Neuronal stem cell (in vitro differentiated cells): ENCODE results near the gene YWHAG.

Experiments used
- DNase-seq: peaks from one replicate; pipeline ENCODE4 v3.0.0-alpha.2; 2013; ENCODE audit warnings: low spot score
- H2AFZ ChIP-seq: one replicate; pipeline ENCODE4 v1.6.1; 2013; ENCODE audit warnings: mild to moderate bottlenecking, low read length, inconsistent platforms
- H2AK5ac ChIP-seq: 2 replicates; pipeline ENCODE4 v1.6.1; 2013; ENCODE audit warnings: low read depth, mild to moderate bottlenecking, inconsistent platforms, low read length, moderate library complexity, mixed read lengths
- H2BK120ac ChIP-seq: 2 replicates; pipeline ENCODE4 v1.6.1; 2013; ENCODE audit warnings: low read depth, mild to moderate bottlenecking, inconsistent platforms, low read length, moderate library complexity, mixed read lengths
- H2BK12ac ChIP-seq: one replicate; pipeline ENCODE4 v1.6.1; 2013; ENCODE audit warnings: low read length, inconsistent platforms
- H2BK15ac ChIP-seq: 2 replicates; pipeline ENCODE4 v1.6.1; 2013; ENCODE audit warnings: mild to moderate bottlenecking, low read length, inconsistent platforms, mixed read lengths
- H2BK5ac ChIP-seq: one replicate; pipeline ENCODE4 v1.6.1; 2013; ENCODE audit warnings: inconsistent platforms, mild to moderate bottlenecking, low read length, moderate library complexity
- H3K14ac ChIP-seq: one replicate; pipeline ENCODE4 v1.6.1; 2013; ENCODE audit warnings: low read length, inconsistent platforms
- H3K18ac ChIP-seq: 2 replicates; pipeline ENCODE4 v1.6.1; 2013; ENCODE audit warnings: low read length, inconsistent platforms
- H3K23ac ChIP-seq: 2 replicates; pipeline ENCODE4 v1.6.1; 2013; ENCODE audit warnings: low read depth, mild to moderate bottlenecking, mixed read lengths, low read length, inconsistent platforms; ENCODE audit not compliant: poor library complexity
- H3K27ac ChIP-seq: replicated peaks from 3 replicates; pipeline ENCODE4 v1.5.1; 2013; ENCODE audit warnings: low read length, inconsistent platforms
- H3K27me3 ChIP-seq, 3 experiments: 2 replicates each; pipeline ENCODE4 v1.6.1; 2013; ENCODE audit warnings: low read length in 3 of 3, mild to moderate bottlenecking in 2 of 3, inconsistent platforms in 1 of 3, low read depth in 1 of 3, mixed read lengths in 1 of 3, moderate library complexity in 1 of 3; ENCODE audit not compliant: control insufficient read depth in 3 of 3, insufficient read depth in 3 of 3
- H3K36me3 ChIP-seq, 2 donors: replicated peaks in 1 of 2; 2 replicates each; pipeline ENCODE4 v1.6.1; 2013; ENCODE audit warnings: low read length in 2 of 2; ENCODE audit not compliant: control insufficient read depth in 2 of 2, insufficient read depth in 2 of 2
- H3K4ac ChIP-seq: 2 replicates; pipeline ENCODE4 v1.6.1; 2013; ENCODE audit warnings: inconsistent platforms, mild to moderate bottlenecking, low read length, moderate library complexity
- H3K4me1 ChIP-seq, 2 donors: 1 replicate in 1 of 2; 2 replicates in 1 of 2; pipeline ENCODE4 v1.6.1; 2013; ENCODE audit warnings: low read length in 2 of 2, low read depth in 1 of 2; ENCODE audit not compliant: control insufficient read depth in 2 of 2, insufficient read depth in 1 of 2
- H3K4me2 ChIP-seq: one replicate; pipeline ENCODE4 v1.6.1; 2013; ENCODE audit warnings: mild to moderate bottlenecking, low read length, inconsistent platforms; ENCODE audit not compliant: insufficient read depth, poor library complexity, severe bottlenecking
- H3K4me3 ChIP-seq, 2 donors: 2 replicates each; pipeline ENCODE4 v1.5.1; 2013; ENCODE audit warnings: low read length in 2 of 2, mild to moderate bottlenecking in 2 of 2, inconsistent platforms in 1 of 2, moderate library complexity in 1 of 2
- H3K79me1 ChIP-seq: one replicate; pipeline ENCODE4 v1.6.1; 2013; ENCODE audit warnings: low read depth, mild to moderate bottlenecking, inconsistent platforms, low read length, moderate library complexity
- H3K9ac ChIP-seq: one replicate; pipeline ENCODE4 v1.6.1; 2013; ENCODE audit warnings: mild to moderate bottlenecking, low read depth, low read length, inconsistent platforms; ENCODE audit not compliant: poor library complexity
- H3K9me3 ChIP-seq, 2 donors: replicated peaks in 1 of 2; 2 replicates each; pipeline versions ENCODE3 to v1.6.1; 2013; ENCODE audit warnings: low read length in 2 of 2, mild to moderate bottlenecking in 2 of 2, inconsistent platforms in 1 of 2, low read depth in 1 of 2, mixed read lengths in 1 of 2, moderate library complexity in 1 of 2; ENCODE audit not compliant: control insufficient read depth in 2 of 2, insufficient read depth in 1 of 2
- H4K8ac ChIP-seq: one replicate; pipeline ENCODE4 v1.6.1; 2013; ENCODE audit warnings: low read depth, mild to moderate bottlenecking, inconsistent platforms, low read length, moderate library complexity
- H4K91ac ChIP-seq: one replicate; pipeline ENCODE4 v1.6.1; 2013; ENCODE audit warnings: low read length, low read depth, mild to moderate bottlenecking, inconsistent platforms; ENCODE audit not compliant: poor library complexity
- WGBS, 2 donors: extraction: QIAGEN DNeasy Blood & Tissue Kit; methylation state at CpG; one replicate each; pipeline ENCODE4 v1.1.7; 2013; ENCODE audit warnings: missing lambda C conversion rate in 2 of 2, mixed read lengths in 1 of 2; ENCODE audit not compliant: insufficient read length in 2 of 2, insufficient replicate concordance in 1 of 2; ENCODE audit errors: extremely low coverage in 2 of 2; 5-methylcytosine and 5-hydroxymethylcytosine counted together

YWHAG gene

GRCh38 chr7:76303202-76304147 is 55.3 kb downstream of the YWHAG start:
- H2BK120ac ChIP-seq: peak overlapping the region; percentile 61
- H3K23ac ChIP-seq: peak overlapping the region; percentile 98
- peak overlapping the region; percentile 56 for H4K8ac ChIP-seq
- peak overlapping the region; percentile 94 for H2BK15ac ChIP-seq
- peak overlapping the region; percentile 98 for H2AFZ ChIP-seq
- H2BK12ac ChIP-seq: no peak overlapping the region
- peak overlapping the region; percentile 93 for H3K18ac ChIP-seq
- H3K27me3 ChIP-seq: peaks cover 3 to 15% (median 7%) of the 10 kb centered on the region in 3 experiments
- peak; percentile 88 for DNase-seq
- H3K4me2 ChIP-seq: peak overlapping the region; percentile 96
- peaks cover 14 to 15% of the 10 kb centered on the region in 2 donors for H3K4me1 ChIP-seq
- no CpG with 5 or more reads among the region's 56 CpGs for WGBS, 2 donors
- no peak overlapping the region for H4K91ac ChIP-seq
- no peaks in the 10 kb centered on the region for H3K36me3 ChIP-seq
- H3K4ac ChIP-seq: no peak overlapping the region
- peak overlapping the region in 1 of 2 donors; percentile 53 for H3K4me3 ChIP-seq
- H3K9me3 ChIP-seq: no peaks in the 10 kb centered on the region
- H3K79me1 ChIP-seq: no peaks in the 10 kb centered on the region
- peak overlapping the region; percentile 68 for H2AK5ac ChIP-seq
- H3K9ac ChIP-seq: peak overlapping the region; percentile 67
- H3K27ac ChIP-seq: no peak overlapping the region
- peak overlapping the region; percentile 71 for H3K14ac ChIP-seq
- peak overlapping the region; percentile 75 for H2BK5ac ChIP-seq

GRCh38 chr7:76302347-76303201 is 56.2 kb downstream of the YWHAG start, which contains the start of gene HSPB1:
Gene HSPB1 (plus strand): TSS chr7:76302673. CDS start chr7:76302713, 40 bp downstream.
- Histone ChIP-seq H3K18ac (peak within 1 kb of the TSS; percentile 87), H3K4ac (no peak within 1 kb of the TSS), H3K36me3 (no peaks in the 10 kb centered on the region), H4K91ac (no peak within 1 kb of the TSS), H2BK5ac (peak within 1 kb of the TSS; percentile 75), H3K27ac (no peak within 1 kb of the TSS), H2BK120ac (no peak within 1 kb of the TSS), H2AFZ (peak within 1 kb of the TSS; percentile 98), H4K8ac (no peak within 1 kb of the TSS), H3K9ac (peak within 1 kb of the TSS; percentile 70), H2BK15ac (peak within 1 kb of the TSS; percentile 94), H3K4me2 (peak within 1 kb of the TSS; percentile 96), H3K14ac (peak within 1 kb of the TSS; percentile 71), H3K27me3 (peaks cover 3 to 15% (median 7%) of the 10 kb centered on the region in 3 experiments), H2BK12ac (peak within 1 kb of the TSS; percentile 22), H2AK5ac (peak within 1 kb of the TSS; percentile 61), H3K79me1 (no peaks in the 10 kb centered on the region), H3K4me3 (peak within 1 kb of the TSS; percentile 53 to 71), H3K9me3 (no peaks in the 10 kb centered on the region), H3K23ac (peak within 1 kb of the TSS; percentile 98), H3K4me1 (peaks cover 14 to 15% of the 10 kb centered on the region in 2 donors)
- no CpG with 5 or more reads among the region's 75 CpGs for WGBS, 2 donors
- DNase-seq: peak; percentile 53

GRCh38 chr7:76301000-76301399 is 57.8 kb downstream of the YWHAG start:
- Histone ChIP-seq H3K23ac (no peak overlapping the region), H3K9ac (no peak overlapping the region), H2AK5ac (no peak overlapping the region), H3K14ac (no peak overlapping the region), H3K4me3 (no peak overlapping the region), H3K27ac (no peak overlapping the region), H3K36me3 (no peaks in the 10 kb centered on the region), H2BK120ac (no peak overlapping the region), H3K4me1 (peaks cover 4 to 5% of the 10 kb centered on the region in 2 donors), H2AFZ (no peak overlapping the region), H3K4me2 (no peak overlapping the region), H3K18ac (no peak overlapping the region), H4K8ac (no peak overlapping the region), H3K4ac (no peak overlapping the region), H2BK12ac (peak overlapping the region; percentile 58), H3K79me1 (no peaks in the 10 kb centered on the region), H3K27me3 (peaks cover 3 to 15% (median 7%) of the 10 kb centered on the region in 3 experiments), H3K9me3 (no peaks in the 10 kb centered on the region), H4K91ac (no peak overlapping the region), H2BK5ac (no peak overlapping the region), H2BK15ac (no peak overlapping the region)
- DNase-seq: no peak
- no CpG with 5 or more reads among the region's 3 CpGs for WGBS, 2 donors
